ENCODE data around the gene CNIH1.

GRCh38 chr14:54451121-54451601, 10.0 kb upstream of the CNIH1 start:
- TF ChIP-seq POLR2AphosphoS5 (IDR thresholded peaks at IDR 0.05; ENCODE audit: borderline replicate concordance, low read depth, low read length) (no peak), EZH2 (IDR thresholded peaks at IDR 0.05) (no peak)
